K562 (cell line): ENCODE data around the gene FLT1. TPM values are rescaled to one million over a fixed set of nuclear protein-coding genes. Genes with fewer than 3 reads are reported as not detected.

Experiments
- BHLHE40 ChIP-seq: IDR thresholded peaks from 2 replicates; pipeline ENCODE4 v1.6.1; 2011; ENCODE audit warnings: low read length, improper control_type of control experiment
- CEBPB ChIP-seq: fragments of 450-650 bp; IDR thresholded peaks from 2 replicates; pipeline ENCODE4 v1.6.1; 2016; ENCODE audit warnings: missing genetic modification characterization, missing compliant biosample characterization
- CREB3 ChIP-seq: fragments of 450-650 bp; conservative IDR thresholded peaks from 2 replicates; pipeline ENCODE4 v1.6.1; 2016; ENCODE audit warnings: missing genetic modification characterization, low read depth, mild to moderate bottlenecking, missing compliant biosample characterization, moderate library complexity
- CXXC5 ChIP-seq: fragments of 250-450 bp; sonication (Bioruptor Pico); IDR thresholded peaks from 2 replicates; pipeline ENCODE4 v1.8.0; 2022; ENCODE audit warnings: inconsistent platforms, mild to moderate bottlenecking, moderate library complexity
- DMBX1 ChIP-seq: fragments of 250-450 bp; sonication (Bioruptor Pico); IDR thresholded peaks from 2 replicates; pipeline ENCODE4 v1.8.0; 2022; ENCODE audit warnings: inconsistent platforms, mild to moderate bottlenecking, moderate library complexity, borderline replicate concordance
- ESRRA ChIP-seq: fragments of 450-650 bp; IDR thresholded peaks from 2 replicates; pipeline ENCODE4 v1.6.1; 2014; ENCODE audit warnings: low read depth, mild to moderate bottlenecking, moderate library complexity, borderline replicate concordance
- ETS2 ChIP-seq: IDR thresholded peaks from 2 replicates; pipeline ENCODE4 v1.6.1; 2016; ENCODE audit warnings: borderline replicate concordance, missing genetic modification characterization, mild to moderate bottlenecking, moderate library complexity, missing compliant biosample characterization; ENCODE audit not compliant: poor library complexity, severe bottlenecking
- GABPA ChIP-seq: fragments of 200-800 bp; sonication (Bioruptor generic); conservative IDR thresholded peaks from 2 replicates; pipeline ENCODE4 v1.6.1; 2016; ENCODE audit warnings: low read depth, missing genetic modification characterization, missing compliant biosample characterization
- GMEB1 ChIP-seq: fragments of 250-450 bp; sonication (Bioruptor Pico); IDR thresholded peaks from 2 replicates; pipeline ENCODE4 v1.4.0; 2020; ENCODE audit warnings: mild to moderate bottlenecking
- KLF1 ChIP-seq: fragments of 450-650 bp; IDR thresholded peaks from 2 replicates; pipeline ENCODE4 v1.6.1; 2016; ENCODE audit warnings: missing genetic modification characterization, missing compliant biosample characterization
- RHOXF2B ChIP-seq: fragments of 250-450 bp; sonication (Bioruptor Pico); conservative IDR thresholded peaks from 2 replicates; pipeline ENCODE4 v1.5.1; 2021
- SIRT6 ChIP-seq: IDR thresholded peaks from one replicate; pipeline ENCODE4 v1.6.1; 2012; ENCODE audit warnings: low read depth, mild to moderate bottlenecking, control low read depth, inconsistent platforms, low read length, moderate library complexity
- SMARCA5 ChIP-seq: fragments of 450-650 bp; IDR thresholded peaks from 2 replicates; pipeline ENCODE4 v1.6.1; 2016
- TAF9B ChIP-seq: fragments of 450-650 bp; IDR thresholded peaks from 2 replicates; pipeline ENCODE4 v1.6.1; 2018; ENCODE audit warnings: mild to moderate bottlenecking; ENCODE audit not compliant: partially characterized antibody
- TCF3 ChIP-seq: sonication (generic); formaldehyde crosslinking; IDR thresholded peaks from 2 replicates; pipeline ENCODE4 v1.4.0; 2020; ENCODE audit warnings: mild to moderate bottlenecking, missing genetic modification reagents
- TCF7L2 ChIP-seq: fragments of 150-350 bp; IDR thresholded peaks from 2 replicates; pipeline ENCODE4 v1.6.1; 2016; ENCODE audit warnings: low read depth, mild to moderate bottlenecking, low read length, moderate library complexity
- YY1 ChIP-seq, 3 experiments: IDR thresholded peaks; 2 replicates each; pipeline ENCODE4 v1.6.1; 2011; ENCODE audit warnings: low read length in 2 of 3, mild to moderate bottlenecking in 2 of 3, moderate library complexity in 2 of 3, borderline replicate concordance in 1 of 3, control low read depth in 1 of 3, low read depth in 1 of 3; ENCODE audit not compliant: insufficient read depth in 3 of 3, insufficient replicate concordance in 2 of 3, control insufficient read depth in 1 of 3, insufficient read length in 1 of 3; ENCODE audit errors: extremely low read depth in 1 of 3
- ZBTB9 ChIP-seq: fragments of 450-650 bp; formaldehyde crosslinking; IDR thresholded peaks from 2 replicates; pipeline ENCODE4 v1.4.0; 2020; ENCODE audit warnings: mild to moderate bottlenecking, moderate library complexity
- ZC3H8 ChIP-seq: fragments of 450-650 bp; IDR thresholded peaks from 2 replicates; pipeline ENCODE4 v1.6.1; 2017
- ZNF165 ChIP-seq: fragments of 250-450 bp; sonication (Bioruptor Pico); IDR thresholded peaks from 2 replicates; pipeline ENCODE4 v1.4.0; 2020; ENCODE audit warnings: borderline replicate concordance
- ZNF232 ChIP-seq: sonication (generic); formaldehyde crosslinking; IDR thresholded peaks from 2 replicates; pipeline ENCODE4 v1.8.0; 2022; ENCODE audit warnings: mild to moderate bottlenecking, missing genetic modification reagents
- ZNF24 ChIP-seq: fragments of 450-650 bp; IDR thresholded peaks from 2 replicates; pipeline ENCODE4 v1.6.1; 2016
- ZNF398 ChIP-seq: fragments of 250-450 bp; sonication (Bioruptor Pico); IDR thresholded peaks from 2 replicates; pipeline ENCODE4 v1.8.0; 2021; ENCODE audit warnings: moderate library complexity, mild to moderate bottlenecking, inconsistent platforms
- polyA plus RNA-seq, 8 experiments: library from polyadenylated mRNA; depleted of rRNA in 4 of 8; stranded (reverse) in 5 of 8; unstranded in 3 of 8; fragments of >200 nt; fragmentation: Nextera tagmentation in 2 of 8; fragmentation: Illumina TruSeq in 1 of 8; extraction: Ambion mirVana in 2 of 8; extraction: Trizol in 1 of 8; gene quantifications; 2 replicates each; pipeline versions ENCODE4 v1.2.1 to v1.2.3, GENCODE V29; 2011 to 2014; ENCODE audit warnings: inconsistent platforms in 1 of 8, missing spikeins in 1 of 8
- total RNA-seq, 7 experiments: library from RNA; depleted of rRNA in 6 of 7; stranded (reverse); fragments of >200 nt in 6 of 7; fragmentation: Illumina TruSeq in 2 of 7; extraction: Trizol in 2 of 7; gene quantifications; 2 replicates each; pipeline versions ENCODE4 v1.2.1 to v1.2.3, GENCODE V29; 2011 to 2021; ENCODE audit warnings: low replicate concordance in 1 of 7

FLT1 gene
- total and polyA plus RNA-seq, 9 of the 15 experiments (the other 6 are each of a cell fraction or from before 2014, with no cell fraction given), result 0.01 to 2.0 (median 0.22) TPM

- TF ChIP-seq GABPA (tag) (no peak), ZNF398 (CRISPR knock-in tag) (no peak), BHLHE40 (peak; percentile 79), DMBX1 (CRISPR knock-in tag) (no peak), SIRT6 (no peak), ZBTB9 (CRISPR knock-in tag) (no peak), RHOXF2B (CRISPR knock-in tag) (no peak), CREB3 (no peak), TCF3 (no peak), CEBPB (tag) (0 out of 2 replicates have a peak, but pooled peaks have one; percentile 28), ZC3H8 (no peak), GMEB1 (no peak), ZNF24 (no peak), ZNF165 (CRISPR knock-in tag) (no peak), TCF7L2 (no peak), ETS2 (no peak), KLF1 (tag) (no peak), YY1 (IDR thresholded peaks at IDR 0.05; ENCODE audit: borderline replicate concordance in 1 of 3, control insufficient read depth in 1 of 3, extremely low read depth in 1 of 3, insufficient read depth in 3 of 3, insufficient read length in 1 of 3, insufficient replicate concordance in 2 of 3, low read depth in 1 of 3, low read length in 2 of 3) (peak in 2 of 3 experiments; percentile 61 to 85), ZNF232 (CRISPR knock-in tag) (no peak), ESRRA (no peak), TAF9B (no peak), CXXC5 (CRISPR knock-in tag) (peak; percentile 28), SMARCA5 (no peak)
These were observed 83.0 kb downstream of the FLT1 start (continued) for GRCh38 chr13:28411831-28412353.
